Measurements from ENCODE around the gene FGD5.

The FGD5 gene

GRCh38 chr3:14874784-14875183, 56.0 kb downstream of the FGD5 start:
- no peak for DNase-seq (ENCODE audit: low read depth in 2 of 3, low spot score in 2 of 3)

- no peak for DNase-seq (ENCODE audit: low read depth in 2 of 3, low spot score in 2 of 3)
Measured at GRCh38 chr3:14875411-14876175, 56.8 kb downstream of the FGD5 start.

- DNase-seq (ENCODE audit: low read depth in 2 of 3, low spot score in 2 of 3) = no peak
Measured at GRCh38 chr3:14876921-14877333, 58.2 kb downstream of the FGD5 start.

- no peak for DNase-seq (ENCODE audit: low read depth in 2 of 3, low spot score in 2 of 3)
Measured at GRCh38 chr3:14877469-14877868, 58.7 kb downstream of the FGD5 start.

GRCh38 chr3:14879211-14879874, 60.6 kb downstream of the FGD5 start:
- no peak for DNase-seq (ENCODE audit: low read depth in 2 of 3, low spot score in 2 of 3)

GRCh38 chr3:14880447-14881106, 61.8 kb downstream of the FGD5 start:
- DNase-seq (ENCODE audit: low read depth in 2 of 3, low spot score in 2 of 3) = no peak

GRCh38 chr3:14883226-14883625, 64.5 kb downstream of the FGD5 start:
- no peak for DNase-seq (ENCODE audit: low read depth in 2 of 3, low spot score in 2 of 3)

DNA sequence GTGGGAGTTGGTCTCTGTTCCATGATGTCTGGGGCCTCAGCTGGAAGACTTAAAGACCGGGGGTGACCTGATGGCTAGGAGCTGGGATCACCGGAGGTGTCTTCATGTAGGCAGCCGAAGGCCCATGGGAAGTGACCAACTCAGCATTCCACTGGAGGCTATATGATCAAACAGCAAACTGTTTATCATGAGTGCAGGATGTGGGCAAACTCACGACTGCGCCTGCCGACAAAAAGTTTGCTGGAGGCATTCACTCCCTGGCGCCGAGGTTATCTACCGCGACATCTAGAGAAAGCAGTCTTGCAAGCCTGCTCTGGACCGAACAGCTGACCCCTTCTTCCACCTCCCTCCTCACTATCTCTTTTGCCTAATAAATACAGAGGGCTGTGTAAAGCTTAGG, 65.9 kb downstream of the FGD5 start:
- no peak for DNase-seq (ENCODE audit: low read depth in 2 of 3, low spot score in 2 of 3)

- DNase-seq (ENCODE audit: low read depth in 2 of 3, low spot score in 2 of 3) = no peak
Measured at GRCh38 chr3:14885307-14885706, 66.5 kb downstream of the FGD5 start.

DNA sequence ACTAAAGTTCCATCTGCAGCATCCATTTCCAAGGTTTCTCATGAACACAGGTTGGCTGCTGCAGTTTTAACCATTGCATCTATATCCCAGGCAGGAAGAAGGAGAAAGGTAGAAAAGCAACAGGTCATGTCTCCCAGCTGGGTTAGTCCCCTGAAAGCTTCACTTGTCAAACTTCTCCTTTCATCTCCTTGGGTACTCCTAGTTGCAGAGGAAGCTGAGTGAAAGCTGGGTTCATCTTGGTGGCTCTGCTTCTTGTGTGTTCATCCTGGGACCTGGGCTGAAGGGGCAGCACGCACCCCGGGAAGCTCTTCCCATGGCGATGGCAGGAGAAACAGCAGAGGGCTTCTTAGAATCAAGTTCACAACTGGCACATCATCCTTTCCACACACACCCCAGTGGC, 67.3 kb downstream of the FGD5 start:
- no peak for DNase-seq (ENCODE audit: low read depth in 2 of 3, low spot score in 2 of 3)

- DNase-seq (ENCODE audit: low read depth in 2 of 3, low spot score in 2 of 3) = no peak
Measured at GRCh38 chr3:14889205-14889604, 70.4 kb downstream of the FGD5 start.

GRCh38 chr3:14889943-14890342, 71.2 kb downstream of the FGD5 start:
- no peak for DNase-seq (ENCODE audit: low read depth in 2 of 3, low spot score in 2 of 3)

GRCh38 chr3:14890476-14890875, 71.7 kb downstream of the FGD5 start:
- no peak for DNase-seq (ENCODE audit: low read depth in 2 of 3, low spot score in 2 of 3)

DNA sequence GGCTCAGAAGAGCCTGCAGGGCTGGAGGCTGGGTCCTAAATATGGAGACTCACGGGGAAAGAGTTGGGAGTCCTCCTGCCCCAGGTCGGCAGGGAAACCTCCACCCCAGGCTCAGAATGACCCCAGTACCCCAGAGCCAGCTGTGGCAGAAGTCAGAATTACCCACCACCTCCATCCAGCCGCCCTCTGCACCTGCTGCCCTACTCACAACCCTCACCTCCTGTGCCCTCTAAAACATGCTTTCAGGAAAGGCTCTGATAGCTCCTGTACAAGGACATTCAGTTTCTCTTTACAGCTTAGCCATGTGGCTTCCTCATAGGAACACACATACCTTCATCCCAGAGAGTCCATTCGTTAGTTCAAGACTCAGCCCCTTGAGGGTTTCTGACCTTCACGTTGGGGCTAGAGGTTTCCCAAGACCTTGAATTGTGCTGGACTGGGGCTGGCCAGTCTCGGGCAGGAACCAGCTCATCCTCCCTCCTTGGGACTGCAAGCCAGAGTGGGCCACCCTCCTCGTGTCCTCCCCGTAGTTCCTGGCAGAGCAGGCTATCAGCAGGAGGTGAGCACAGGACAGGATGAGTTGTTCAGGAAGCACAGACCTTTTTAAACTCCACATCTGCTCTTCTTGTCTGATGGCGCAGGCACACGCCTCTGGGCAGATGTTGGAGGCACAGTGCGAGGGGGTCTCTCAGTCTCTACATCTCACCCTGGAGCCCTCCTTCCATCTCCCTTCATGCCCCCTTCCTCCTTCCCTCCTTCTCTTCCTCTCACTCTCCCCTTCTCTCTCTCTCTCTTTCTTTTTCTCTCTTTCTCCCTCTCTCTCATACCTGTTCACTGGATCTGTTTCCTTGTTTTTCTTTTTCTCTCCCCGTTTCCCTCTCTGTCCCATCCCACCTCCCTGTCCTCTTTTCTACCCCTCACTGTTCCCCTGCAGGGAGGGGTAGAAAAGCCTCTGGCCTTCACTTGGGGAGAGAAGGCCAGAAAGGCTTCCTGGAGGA, 72.7 kb downstream of the FGD5 start:
- DNase-seq (ENCODE audit: low read depth in 2 of 3, low spot score in 2 of 3) = no peak

GRCh38 chr3:14892226-14892625, 73.5 kb downstream of the FGD5 start:
- no peak for DNase-seq (ENCODE audit: low read depth in 2 of 3, low spot score in 2 of 3)

DNA sequence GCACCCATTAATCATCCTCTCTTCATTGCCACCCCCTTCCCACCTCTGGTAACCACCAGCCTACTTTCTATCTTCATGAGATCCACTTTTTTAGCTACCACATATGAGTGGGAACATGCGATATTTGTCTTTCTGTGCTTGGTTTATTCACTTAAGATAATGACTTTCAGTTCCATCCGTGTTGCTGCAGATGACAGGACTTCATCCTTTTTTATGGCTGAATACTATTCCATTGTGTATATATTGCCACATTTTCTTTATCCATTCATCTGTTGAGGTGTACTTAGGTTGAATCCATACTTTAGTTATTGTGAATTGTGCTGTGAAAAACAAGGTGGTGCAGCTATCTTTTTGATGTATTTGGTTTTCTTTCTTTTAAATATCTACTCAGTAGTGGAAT, 75.3 kb downstream of the FGD5 start:
- DNase-seq (ENCODE audit: low read depth in 2 of 3, low spot score in 2 of 3) = no peak

GRCh38 chr3:14897266-14897665, 78.5 kb downstream of the FGD5 start:
- DNase-seq (ENCODE audit: low read depth in 2 of 3, low spot score in 2 of 3) = no peak

DNA sequence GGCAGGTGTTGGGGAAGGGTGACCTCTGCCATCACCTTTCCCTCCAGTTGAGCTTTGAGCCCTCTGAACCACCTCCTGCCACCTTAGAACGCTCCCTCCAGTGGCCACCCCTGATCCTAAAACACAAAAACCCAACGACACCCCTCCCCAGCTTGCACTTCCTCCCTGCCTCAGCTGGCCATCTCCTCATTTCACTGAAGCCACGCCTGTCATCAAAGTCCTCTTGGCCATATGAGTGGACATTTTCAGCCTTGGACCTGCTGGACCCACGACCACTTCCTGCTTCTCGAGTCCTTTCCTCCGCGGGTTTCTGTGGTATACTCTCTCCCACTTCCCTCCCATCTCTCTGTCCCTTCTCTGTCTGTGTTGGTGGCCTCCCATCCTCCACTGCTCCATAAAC, 80.2 kb downstream of the FGD5 start:
- no peak for DNase-seq (ENCODE audit: low read depth in 2 of 3, low spot score in 2 of 3)

- no peak for DNase-seq (ENCODE audit: low read depth in 2 of 3, low spot score in 2 of 3)
Measured at GRCh38 chr3:14899993-14900618, 81.3 kb downstream of the FGD5 start.

Data from activated CD8-positive, alpha-beta memory T cell treated with anti-CD3 and anti-CD28 coated beads for 48 hours (primary cell).